Endodermal cell (in vitro differentiated cells): ENCODE results near the gene VSNL1. TPM values are rescaled to one million over a fixed set of nuclear protein-coding genes. Genes with fewer than 3 reads are reported as not detected.

Experiments
- DNase-seq: peaks from one replicate; pipeline ENCODE4 v3.0.0-alpha.2; 2017
- H3K27ac ChIP-seq: 2 replicates; pipeline ENCODE4 v1.5.1; 2013; ENCODE audit warnings: mild to moderate bottlenecking, low read depth, low read length, moderate library complexity
- H3K27me3 ChIP-seq: 2 replicates; pipeline ENCODE4 v1.6.1; 2013; ENCODE audit warnings: mild to moderate bottlenecking, low read length, moderate library complexity; ENCODE audit not compliant: insufficient read depth, control insufficient read depth, poor library complexity, severe bottlenecking
- H3K36me3 ChIP-seq: 2 replicates; pipeline ENCODE4 v1.7.0; 2013; ENCODE audit warnings: mild to moderate bottlenecking, low read length, moderate library complexity; ENCODE audit not compliant: control insufficient read depth, insufficient read depth
- H3K4me1 ChIP-seq: one replicate; pipeline ENCODE4 v1.7.0; 2013; ENCODE audit warnings: low read length; ENCODE audit not compliant: control insufficient read depth, insufficient read depth
- H3K4me3 ChIP-seq: 2 replicates; pipeline ENCODE4 v1.5.1; 2013; ENCODE audit warnings: mild to moderate bottlenecking, low read length, moderate library complexity
- H3K9ac ChIP-seq: 2 replicates; pipeline ENCODE4 v1.6.1; 2013; ENCODE audit warnings: mild to moderate bottlenecking, low read length, moderate library complexity; ENCODE audit not compliant: poor library complexity, severe bottlenecking; ENCODE audit errors: extremely low read depth
- H3K9me3 ChIP-seq: 2 replicates; pipeline ENCODE4 v1.6.1; 2013; ENCODE audit warnings: mild to moderate bottlenecking, low read length, moderate library complexity; ENCODE audit not compliant: control insufficient read depth
- H3K27ac Mint-ChIP-seq: 2 replicates; pipeline ENCODE4 v1.8.0; 2020; ENCODE audit warnings: mixed read lengths
- H3K27me3 Mint-ChIP-seq: 2 replicates; pipeline ENCODE4 v1.8.0; 2021; ENCODE audit warnings: mild to moderate bottlenecking, mixed read lengths; ENCODE audit not compliant: insufficient read depth
- H3K36me3 Mint-ChIP-seq: 2 replicates; pipeline ENCODE4 v1.8.0; 2020; ENCODE audit warnings: low read depth, mixed read lengths
- H3K4me1 Mint-ChIP-seq: 2 replicates; pipeline ENCODE4 v1.8.0; 2020; ENCODE audit warnings: mixed read lengths
- H3K4me3 Mint-ChIP-seq: 2 replicates; pipeline ENCODE4 v1.8.0; 2020; ENCODE audit warnings: mild to moderate bottlenecking, moderate library complexity, mixed read lengths
- H3K9me3 Mint-ChIP-seq: 2 replicates; pipeline ENCODE4 v1.8.0; 2020; ENCODE audit warnings: mild to moderate bottlenecking, mixed read lengths
- WGBS, 2 experiments: methylation state at CpG; one replicate each; pipeline versions ENCODE4 v1.1.5 to v1.1.7; 2013; ENCODE audit warnings: missing lambda C conversion rate in 2 of 2, mixed read lengths in 1 of 2; ENCODE audit not compliant: insufficient coverage in 1 of 2, insufficient read length in 1 of 2; 5-methylcytosine and 5-hydroxymethylcytosine counted together
- total RNA-seq, 2 donors: library from RNA; stranded (reverse); fragmentation: NEBNext Ultra II Directional in 1 of 2; extraction: Animal tissue kit (Norgen Biotek cat#: 25700) in 1 of 2; gene quantifications; 2 replicates in 1 of 2; 3 replicates in 1 of 2; pipeline ENCODE4 v1.2.1, GENCODE V29; 2021
- TF ChIP-seq, protein P1 (sequence below): fragments of 200-600 bp; sonication (generic); conservative IDR thresholded peaks from 2 replicates; pipeline ENCODE4 v1.5.0; 2021; ENCODE audit warnings: antibody characterized with exemption, mild to moderate bottlenecking

VSNL1 gene
- total RNA-seq, 2 donors from 2014 or later = 1.4 to 3.3 TPM

DNA sequence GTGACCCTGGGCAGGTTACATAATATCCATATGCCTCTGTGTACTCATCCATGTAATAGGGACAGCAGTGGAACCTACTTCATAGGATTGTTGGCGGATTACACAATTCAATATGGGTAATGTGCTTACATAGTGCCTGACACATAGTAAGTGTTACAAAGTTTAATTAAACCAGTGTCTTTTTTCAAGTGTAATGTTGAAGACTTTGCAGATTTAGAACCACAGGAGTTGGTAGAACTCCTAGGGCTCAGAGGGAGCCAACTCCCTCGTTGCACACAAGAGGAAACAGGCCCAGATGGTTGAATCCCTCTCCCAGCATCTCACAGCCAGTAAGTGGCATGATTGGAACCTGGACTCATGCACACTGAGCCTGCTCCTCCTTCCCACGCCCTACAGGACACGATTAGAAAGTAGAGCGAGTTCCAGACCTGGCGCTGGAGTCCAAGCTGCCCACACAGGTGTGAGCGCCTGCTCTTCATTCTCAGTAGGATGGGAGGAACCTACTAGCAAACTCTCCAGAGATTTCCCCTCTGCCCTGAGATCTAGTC is 97.8 kb downstream of the VSNL1 start:
- no peaks in the 10 kb centered on the region for H3K27me3 ChIP-seq
- no peaks in the 10 kb centered on the region for H3K36me3 ChIP-seq
- Mint-ChIP-seq H3K27me3 (no peaks in the 10 kb centered on the region), H3K9me3 (no peaks in the 10 kb centered on the region), H3K4me1 (peaks cover 7% of the 10 kb centered on the region), H3K36me3 (no peaks in the 10 kb centered on the region), H3K27ac (no peak overlapping the region), H3K4me3 (no peak overlapping the region)
- no peak overlapping the region for H3K9ac ChIP-seq
- no peaks in the 10 kb centered on the region for H3K9me3 ChIP-seq
- no peak for DNase-seq
- TF ChIP-seq, protein P1, sequence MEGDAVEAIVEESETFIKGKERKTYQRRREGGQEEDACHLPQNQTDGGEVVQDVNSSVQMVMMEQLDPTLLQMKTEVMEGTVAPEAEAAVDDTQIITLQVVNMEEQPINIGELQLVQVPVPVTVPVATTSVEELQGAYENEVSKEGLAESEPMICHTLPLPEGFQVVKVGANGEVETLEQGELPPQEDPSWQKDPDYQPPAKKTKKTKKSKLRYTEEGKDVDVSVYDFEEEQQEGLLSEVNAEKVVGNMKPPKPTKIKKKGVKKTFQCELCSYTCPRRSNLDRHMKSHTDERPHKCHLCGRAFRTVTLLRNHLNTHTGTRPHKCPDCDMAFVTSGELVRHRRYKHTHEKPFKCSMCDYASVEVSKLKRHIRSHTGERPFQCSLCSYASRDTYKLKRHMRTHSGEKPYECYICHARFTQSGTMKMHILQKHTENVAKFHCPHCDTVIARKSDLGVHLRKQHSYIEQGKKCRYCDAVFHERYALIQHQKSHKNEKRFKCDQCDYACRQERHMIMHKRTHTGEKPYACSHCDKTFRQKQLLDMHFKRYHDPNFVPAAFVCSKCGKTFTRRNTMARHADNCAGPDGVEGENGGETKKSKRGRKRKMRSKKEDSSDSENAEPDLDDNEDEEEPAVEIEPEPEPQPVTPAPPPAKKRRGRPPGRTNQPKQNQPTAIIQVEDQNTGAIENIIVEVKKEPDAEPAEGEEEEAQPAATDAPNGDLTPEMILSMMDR = no peak
- H3K4me1 ChIP-seq = no peaks in the 10 kb centered on the region
- WGBS, 2 experiments = 93 to 95% methylated on average over 2 to 7 of the region's 7 CpGs
- no peak overlapping the region for H3K4me3 ChIP-seq
- no peak overlapping the region for H3K27ac ChIP-seq

DNA sequence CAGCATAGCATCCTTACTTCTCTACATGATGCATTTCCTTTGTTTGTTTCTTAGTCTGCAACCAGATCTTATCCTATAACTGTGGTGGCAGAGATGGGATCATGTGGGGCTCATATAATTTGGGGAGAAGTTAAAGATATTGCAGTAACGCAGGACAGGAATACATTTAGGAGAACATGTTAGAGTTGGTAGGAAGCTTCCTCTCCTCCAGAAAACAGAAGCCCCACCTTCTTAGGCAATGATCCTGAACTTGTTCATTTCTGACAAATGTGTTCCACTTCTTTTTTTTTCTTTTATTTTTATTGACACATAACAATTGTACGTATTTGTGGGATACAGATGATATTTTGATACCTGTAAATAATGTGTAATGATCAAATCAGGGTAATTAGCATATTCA is 99.9 kb downstream of the VSNL1 start:
- no peaks in the 10 kb centered on the region for H3K9me3 Mint-ChIP-seq
- no peaks in the 10 kb centered on the region for H3K4me1 ChIP-seq
- H3K4me3 Mint-ChIP-seq = no peak overlapping the region
- peaks cover 7% of the 10 kb centered on the region for H3K4me1 Mint-ChIP-seq
- TF ChIP-seq, protein P1 = no peak
- no peak overlapping the region for H3K9ac ChIP-seq
- H3K36me3 ChIP-seq = no peaks in the 10 kb centered on the region
- WGBS, 2 experiments = 90% methylated on average over 1 of the region's 2 CpGs; no CpG with 5 or more reads in 1 of the 2 experiments
- no peak overlapping the region for H3K27ac Mint-ChIP-seq
- no peak for DNase-seq
- H3K9me3 ChIP-seq = no peaks in the 10 kb centered on the region
- no peaks in the 10 kb centered on the region for H3K27me3 ChIP-seq
- H3K36me3 Mint-ChIP-seq = no peaks in the 10 kb centered on the region
- no peaks in the 10 kb centered on the region for H3K27me3 Mint-ChIP-seq
- no peak overlapping the region for H3K27ac ChIP-seq
- no peak overlapping the region for H3K4me3 ChIP-seq

DNA sequence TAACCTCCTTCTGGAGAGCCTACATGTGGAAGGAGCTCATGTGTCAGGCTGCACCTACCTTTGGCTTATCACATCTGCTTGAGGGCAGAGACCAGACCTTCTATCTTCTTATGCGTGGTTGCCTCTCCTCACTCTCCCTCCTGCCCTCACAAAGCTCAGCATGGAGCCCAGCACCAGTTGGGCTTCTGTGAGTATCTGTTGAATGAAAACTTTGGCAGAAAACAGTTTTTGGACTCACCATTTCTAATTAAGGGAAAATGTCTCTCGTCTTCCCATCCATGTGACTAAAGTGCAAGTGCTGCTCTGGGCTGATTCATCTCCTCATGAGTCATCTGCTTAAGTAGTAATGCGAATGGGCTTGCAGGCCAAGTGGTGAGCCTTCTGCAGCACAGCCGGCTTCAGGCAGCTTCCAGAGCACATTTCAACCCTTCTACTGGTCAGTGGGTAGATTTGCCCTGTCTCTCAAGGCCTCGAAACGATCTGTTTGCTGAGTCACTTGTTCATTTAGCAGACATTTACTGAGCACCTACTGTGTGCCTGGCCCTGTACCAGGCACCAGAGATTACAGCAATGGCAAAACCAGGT is 102.6 kb downstream of the VSNL1 start:
- Mint-ChIP-seq H3K36me3 (no peaks in the 10 kb centered on the region), H3K27ac (no peak overlapping the region)
- TF ChIP-seq, protein P1 = no peak

More for the DNA sequence above, 102.6 kb downstream of the VSNL1 start:
- no peaks in the 10 kb centered on the region for H3K27me3 ChIP-seq
- no peaks in the 10 kb centered on the region for H3K36me3 ChIP-seq
- H3K4me3 ChIP-seq = no peak overlapping the region
- no peaks in the 10 kb centered on the region for H3K4me1 ChIP-seq
- no peaks in the 10 kb centered on the region for H3K9me3 ChIP-seq
- no peaks in the 10 kb centered on the region for H3K27me3 Mint-ChIP-seq
- no peaks in the 10 kb centered on the region for H3K9me3 Mint-ChIP-seq
- WGBS, 2 experiments = 89 to 93% methylated on average over 6 of the region's 6 CpGs
- no peaks in the 10 kb centered on the region for H3K4me1 Mint-ChIP-seq
- DNase-seq = no peak
- no peak overlapping the region for H3K27ac ChIP-seq
- H3K9ac ChIP-seq = no peak overlapping the region
- no peak overlapping the region for H3K4me3 Mint-ChIP-seq
